Stimulated activated naive CD4-positive, alpha-beta T cell (primary cell): Measurements from ENCODE around the gene LUZP2.

Experiments
- DNase-seq, 6 experiments: peaks; one replicate each; lab custom pipeline; 2025; lab: John Stamatoyannopoulos, UW

Gene LUZP2

GRCh38 chr11:24496736-24497725, at the start of gene LUZP2:
LUZP2 (plus strand) TSS chr11:24497053.
- DNase-seq, result no peak

- DNase-seq, result no peak
Measured at GRCh38 chr11:24453129-24453718, 43.6 kb upstream of the LUZP2 start.

GRCh38 chr11:24457985-24458384, 38.9 kb upstream of the LUZP2 start:
- DNase-seq, result no peak

- no peak for DNase-seq
Measured at GRCh38 chr11:24470431-24470830, 26.4 kb upstream of the LUZP2 start.

GRCh38 chr11:24471084-24471483, 25.8 kb upstream of the LUZP2 start:
- no peak for DNase-seq

GRCh38 chr11:24478718-24479117, 18.1 kb upstream of the LUZP2 start:
- no peak for DNase-seq

GRCh38 chr11:24489477-24489876, 7.4 kb upstream of the LUZP2 start:
- DNase-seq, result no peak

GRCh38 chr11:24496386-24496735, 492 bp upstream of the LUZP2 start:
- no peak for DNase-seq

- DNase-seq, result no peak
Measured at GRCh38 chr11:24497831-24498230, 978 bp downstream of the LUZP2 start.

GRCh38 chr11:24502425-24502824, 5.6 kb downstream of the LUZP2 start:
- no peak for DNase-seq

- DNase-seq, result no peak
Measured at GRCh38 chr11:24509114-24509513, 12.3 kb downstream of the LUZP2 start.

GRCh38 chr11:24511511-24511910, 14.7 kb downstream of the LUZP2 start:
- no peak for DNase-seq

GRCh38 chr11:24513479-24514218, 16.8 kb downstream of the LUZP2 start:
- DNase-seq, result no peak

GRCh38 chr11:24514219-24514594, 17.4 kb downstream of the LUZP2 start:
- DNase-seq, result no peak

GRCh38 chr11:24515632-24516031, 18.8 kb downstream of the LUZP2 start:
- no peak for DNase-seq

- no peak for DNase-seq
Measured at GRCh38 chr11:24516638-24517037, 19.8 kb downstream of the LUZP2 start.

GRCh38 chr11:24521601-24522000, 24.7 kb downstream of the LUZP2 start:
- DNase-seq, result no peak

GRCh38 chr11:24524156-24524555, 27.3 kb downstream of the LUZP2 start:
- no peak for DNase-seq

GRCh38 chr11:24531528-24531927, 34.7 kb downstream of the LUZP2 start:
- DNase-seq, result no peak

- DNase-seq, result no peak
Measured at GRCh38 chr11:24543771-24544170, 46.9 kb downstream of the LUZP2 start.

GRCh38 chr11:24556693-24557092, 59.8 kb downstream of the LUZP2 start:
- DNase-seq, result no peak

- no peak for DNase-seq
Measured at GRCh38 chr11:24559315-24559714, 62.5 kb downstream of the LUZP2 start.

GRCh38 chr11:24560324-24560723, 63.5 kb downstream of the LUZP2 start:
- DNase-seq, result no peak
